HG02938 (cell line): ENCODE measurements around the gene KCNQ5.

Source experiments
- ATAC-seq: cut with Tn5 transposase; IDR thresholded peaks from one replicate; pipeline ENCODE4 v1.9.1; 2021; ENCODE audit warnings: mild to moderate bottlenecking, moderate library complexity; ENCODE audit not compliant: unreplicated experiment

Gene KCNQ5

GRCh38 chr6:72675396-72675795 is 53.5 kb downstream of the KCNQ5 start:
- ATAC-seq = no peak

DNA sequence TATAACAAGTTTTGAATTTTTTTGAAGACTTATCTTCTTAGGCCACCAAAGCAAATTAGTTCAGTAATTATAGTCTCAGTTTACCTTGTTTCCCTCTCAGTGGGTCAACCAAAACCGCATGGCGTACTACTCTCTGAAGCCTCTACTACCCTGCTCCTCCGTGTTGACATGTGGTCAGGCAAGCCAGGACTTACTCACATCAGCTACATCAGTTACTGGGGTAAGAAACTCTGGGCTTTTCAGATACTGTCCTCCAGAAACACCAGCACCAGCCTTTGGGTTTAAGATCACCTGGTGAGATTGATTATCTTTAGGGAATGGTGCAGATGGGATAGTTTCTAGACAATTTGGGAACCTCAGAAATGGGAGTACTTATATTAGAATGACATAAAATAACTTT is 55.1 kb downstream of the KCNQ5 start:
- no peak for ATAC-seq

DNA sequence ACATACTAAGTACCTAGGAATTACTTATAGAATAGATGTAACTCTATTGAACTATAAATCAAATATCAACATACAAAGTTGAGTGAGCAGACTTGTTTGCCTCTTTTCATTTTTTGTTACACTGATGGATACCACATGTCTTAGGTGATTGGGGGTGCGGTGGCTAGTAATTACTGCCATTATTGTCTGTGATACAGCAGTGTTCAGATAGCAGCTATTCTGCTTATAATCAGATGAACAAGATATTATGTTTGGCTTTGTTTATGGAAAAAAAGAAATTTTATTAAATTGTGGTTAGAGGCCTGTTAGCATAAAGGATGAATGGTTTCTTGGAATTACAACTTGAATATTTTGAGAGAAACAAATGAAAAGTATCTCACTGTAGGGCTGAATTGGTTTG is 55.9 kb downstream of the KCNQ5 start:
- ATAC-seq = no peak

DNA sequence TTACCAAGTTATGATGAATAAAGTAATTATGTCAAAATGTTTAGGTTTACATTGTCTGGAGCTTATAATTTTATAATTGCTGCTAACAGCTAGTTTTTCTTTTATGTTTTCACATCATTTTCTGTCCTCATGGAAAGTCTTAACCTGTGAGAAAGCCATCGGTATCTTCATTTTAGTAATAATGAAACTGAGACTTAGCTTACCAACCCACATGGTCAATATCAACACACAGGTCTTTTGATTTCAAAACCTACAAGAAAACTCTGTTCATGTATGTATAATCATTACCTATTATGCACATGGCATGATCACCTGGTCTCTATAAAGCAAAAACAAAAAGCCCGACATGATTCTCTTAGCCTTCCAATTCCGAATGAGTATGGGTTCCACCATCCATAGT is 61.9 kb downstream of the KCNQ5 start:
- peak; percentile 95 for ATAC-seq

GRCh38 chr6:72689107-72689954 is 67.5 kb downstream of the KCNQ5 start:
- ATAC-seq = peak; percentile 96

- no peak for ATAC-seq
These were observed 69.4 kb downstream of the KCNQ5 start for GRCh38 chr6:72691249-72691648.

DNA sequence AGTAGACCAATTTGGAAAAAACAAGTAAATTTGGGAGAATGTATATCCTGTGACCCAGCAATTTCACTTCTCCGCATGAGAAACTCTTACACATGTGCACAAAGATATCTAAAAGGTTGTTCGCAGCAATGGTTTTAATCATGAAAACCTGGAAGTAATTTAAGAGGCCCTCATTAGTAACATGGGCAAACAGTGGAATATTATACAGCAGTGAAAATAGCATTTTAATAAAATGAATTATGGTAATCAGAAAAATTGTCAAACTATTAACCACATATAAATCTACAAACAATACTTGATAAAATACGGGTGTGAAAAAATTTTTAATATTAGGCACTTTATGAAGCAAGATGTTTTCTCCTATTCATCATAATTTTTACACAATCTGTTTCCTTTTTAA is 74.2 kb downstream of the KCNQ5 start:
- ATAC-seq = no peak

- peak; percentile 61 for ATAC-seq
These were observed 77.3 kb downstream of the KCNQ5 start for GRCh38 chr6:72699159-72699558.

DNA sequence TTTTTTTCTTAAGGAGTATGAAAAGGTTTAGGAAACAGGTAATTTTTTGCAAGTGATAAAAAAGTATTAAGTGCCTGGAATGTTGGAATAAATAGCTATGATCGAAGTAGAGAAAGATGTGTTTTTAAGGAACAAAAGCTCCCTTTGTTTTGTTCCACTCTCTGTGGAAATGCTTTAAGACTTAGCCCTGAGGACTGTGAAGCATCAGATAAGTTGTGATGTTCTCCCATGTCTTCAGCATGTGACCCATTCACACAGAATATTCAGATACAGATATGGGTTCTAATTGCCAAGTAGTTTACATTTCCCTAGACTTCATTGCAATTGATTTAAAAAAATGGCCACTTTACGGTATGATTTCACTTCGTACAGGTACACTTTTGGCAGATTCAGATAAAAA is 80.6 kb downstream of the KCNQ5 start:
- ATAC-seq = no peak

GRCh38 chr6:72703093-72703492 is 81.2 kb downstream of the KCNQ5 start:
- no peak for ATAC-seq

- ATAC-seq = no peak
These were observed 83.1 kb downstream of the KCNQ5 start for GRCh38 chr6:72704979-72705378.

DNA sequence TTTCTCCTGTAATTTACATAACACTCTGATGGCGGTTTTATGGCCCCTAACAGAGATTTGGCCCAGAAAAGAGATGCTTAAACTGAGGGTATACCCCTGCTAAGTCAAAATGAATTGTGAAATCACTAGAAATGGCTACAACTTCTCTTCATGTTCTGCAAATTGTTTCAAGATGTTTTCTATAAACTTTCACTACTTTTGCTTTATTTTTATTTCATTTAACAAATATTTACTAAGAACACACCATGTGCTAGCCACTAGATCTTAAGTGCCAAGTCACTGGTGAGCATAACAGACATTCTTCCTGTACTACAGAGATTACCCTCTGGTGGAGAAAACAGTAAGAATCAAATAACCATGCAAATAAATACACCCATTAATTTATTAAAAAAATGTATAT is 87.6 kb downstream of the KCNQ5 start:
- ATAC-seq = no peak

DNA sequence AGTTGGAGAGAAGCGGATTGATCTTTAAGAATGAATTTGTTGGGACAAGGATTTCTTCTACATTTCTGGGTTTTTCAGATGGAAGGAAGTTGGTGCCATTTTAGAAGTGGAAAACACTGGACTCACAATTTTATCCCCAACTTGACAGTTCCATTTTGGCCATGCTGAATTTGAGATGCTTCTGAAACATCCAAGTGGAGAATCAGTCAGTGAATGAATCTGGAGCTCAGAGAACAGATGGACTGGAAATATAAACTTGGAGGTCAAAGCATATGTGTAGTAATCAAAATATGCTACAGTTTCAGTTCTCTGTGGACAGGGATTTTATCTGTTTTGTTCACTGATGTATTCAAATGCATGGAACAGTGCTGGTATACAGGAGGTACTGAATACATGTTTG is 89.9 kb downstream of the KCNQ5 start:
- ATAC-seq = no peak

GRCh38 chr6:72712910-72713309 is 91.0 kb downstream of the KCNQ5 start:
- no peak for ATAC-seq

DNA sequence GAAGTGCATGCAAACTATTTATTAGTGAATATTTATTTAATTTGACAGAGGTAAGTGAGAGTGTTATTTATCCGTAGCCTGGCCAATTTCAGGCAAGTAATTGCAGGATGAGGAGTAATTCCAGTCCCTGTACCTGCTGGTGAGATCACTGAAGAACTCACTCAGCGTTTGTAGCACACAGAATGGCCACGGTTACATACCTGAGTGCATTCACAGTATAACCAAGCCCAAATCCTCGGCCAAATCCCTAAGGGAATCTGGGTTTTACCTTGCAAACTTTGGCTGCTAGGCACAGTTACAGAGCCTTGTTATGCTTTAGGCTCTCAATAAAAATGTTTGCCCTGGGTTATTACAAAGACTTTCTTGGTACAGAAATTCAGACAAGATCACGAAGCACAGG is 93.3 kb downstream of the KCNQ5 start:
- no peak for ATAC-seq

- no peak for ATAC-seq
These were observed 95.1 kb downstream of the KCNQ5 start for GRCh38 chr6:72716916-72717315.

GRCh38 chr6:72720464-72720863 is 98.6 kb downstream of the KCNQ5 start:
- no peak for ATAC-seq

DNA sequence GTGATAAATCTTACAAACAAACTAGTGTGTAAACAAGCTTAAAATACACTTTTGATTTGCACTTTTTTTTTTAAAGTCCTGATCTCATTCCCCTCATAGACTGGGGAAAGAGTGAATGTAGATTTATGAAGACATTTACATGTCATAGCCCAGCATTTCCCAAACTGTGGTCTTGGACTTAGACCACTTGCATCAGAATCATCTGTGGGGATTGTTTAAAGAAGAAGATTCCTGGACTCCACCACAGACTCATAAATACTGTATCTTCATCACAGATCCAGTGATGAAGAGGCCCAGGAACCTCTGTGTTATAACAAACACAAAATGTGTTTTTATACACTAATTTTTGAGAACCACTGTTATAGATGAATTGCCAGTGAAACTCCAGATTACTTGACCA is 99.5 kb downstream of the KCNQ5 start:
- no peak for ATAC-seq

GRCh38 chr6:72724545-72724944 is 102.7 kb downstream of the KCNQ5 start:
- peak; percentile 90 for ATAC-seq

DNA sequence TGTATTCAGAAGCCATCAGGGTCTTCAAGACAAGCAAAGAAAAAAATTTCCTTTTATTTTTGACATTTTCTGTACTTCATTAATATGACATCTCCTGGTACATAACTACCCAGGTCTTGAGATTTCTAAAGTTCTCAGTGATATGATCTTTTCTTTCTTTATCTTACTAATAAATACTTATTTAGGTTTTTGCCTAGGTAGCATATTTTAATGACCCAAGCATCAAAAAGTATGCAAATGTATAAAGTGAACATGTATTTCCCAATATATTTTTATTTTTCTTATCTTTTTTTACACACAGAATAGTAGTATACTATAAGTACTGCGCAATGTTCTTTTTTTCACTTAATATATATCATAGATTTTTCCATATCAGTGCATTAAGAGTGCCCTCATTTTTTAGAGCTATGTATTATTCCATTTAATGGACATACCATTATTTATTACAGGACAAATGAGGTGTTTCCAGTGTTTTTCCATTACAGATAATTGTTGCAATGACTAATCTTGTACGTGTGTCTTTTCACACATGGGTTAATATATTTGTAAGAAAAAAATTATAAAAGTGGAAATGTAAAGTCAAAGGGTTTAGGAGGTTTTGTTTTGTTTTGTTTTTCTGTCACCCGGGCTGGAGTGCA is 107.0 kb downstream of the KCNQ5 start:
- ATAC-seq = no peak

GRCh38 chr6:72733045-72733444 is 111.2 kb downstream of the KCNQ5 start:
- no peak for ATAC-seq

- no peak for ATAC-seq
These were observed 116.2 kb downstream of the KCNQ5 start for GRCh38 chr6:72738091-72738490.
